Measurements from ENCODE around the gene LUZP4.
"Not testable (repeated sequence)": the region's sequence is repeated elsewhere in the genome, so short reads cannot be mapped to it uniquely, and the experiment has no call there.

LUZP4 gene

DNA sequence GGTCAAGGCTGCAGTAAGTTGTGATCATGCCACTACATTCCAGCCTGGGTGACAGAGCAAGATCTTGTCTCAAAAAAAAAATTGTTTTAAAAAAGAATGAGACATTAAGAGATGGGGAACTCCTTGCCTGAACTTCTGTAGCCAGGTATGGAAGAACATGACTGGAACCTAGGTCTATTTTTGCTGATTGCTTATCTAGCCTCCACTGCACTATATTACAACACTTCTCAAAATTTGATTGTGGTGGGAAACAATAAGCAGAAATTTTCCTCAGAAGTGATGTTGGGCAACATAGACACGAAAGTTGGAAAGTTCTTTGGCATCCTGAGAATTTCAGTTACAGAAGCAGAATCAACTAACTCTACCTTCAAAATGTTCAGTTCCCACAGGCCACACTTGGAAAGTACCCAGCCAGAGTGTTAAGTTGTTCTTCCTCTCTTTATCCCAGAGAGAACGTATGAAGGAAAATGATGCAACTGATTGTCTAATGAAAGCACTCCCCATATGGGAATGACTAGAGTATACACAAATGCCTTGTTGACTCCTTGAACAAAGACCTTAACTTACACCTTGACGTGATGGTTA is 50.0 kb downstream of the LUZP4 start:
- DNase-seq, result no peak

DNA sequence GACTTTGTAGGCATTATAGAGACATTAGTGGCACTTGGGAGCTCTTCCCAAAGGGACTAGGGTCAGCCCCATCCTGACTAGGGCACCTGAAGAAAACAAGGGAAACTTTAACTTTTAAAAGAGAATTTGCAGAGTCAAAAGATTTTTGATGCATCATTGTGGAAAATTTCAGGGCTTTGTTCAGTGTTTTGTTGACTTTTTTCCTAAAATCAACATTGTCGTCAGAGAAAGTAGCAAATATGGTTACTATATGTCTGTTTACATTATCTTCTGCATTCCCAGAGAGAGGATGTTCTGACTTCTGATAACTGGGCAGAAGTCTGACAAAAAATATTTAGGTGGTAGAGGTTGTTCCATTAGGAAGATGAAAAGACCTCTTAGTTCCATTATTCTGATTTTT is 51.9 kb downstream of the LUZP4 start:
- DNase-seq, result no peak

DNA sequence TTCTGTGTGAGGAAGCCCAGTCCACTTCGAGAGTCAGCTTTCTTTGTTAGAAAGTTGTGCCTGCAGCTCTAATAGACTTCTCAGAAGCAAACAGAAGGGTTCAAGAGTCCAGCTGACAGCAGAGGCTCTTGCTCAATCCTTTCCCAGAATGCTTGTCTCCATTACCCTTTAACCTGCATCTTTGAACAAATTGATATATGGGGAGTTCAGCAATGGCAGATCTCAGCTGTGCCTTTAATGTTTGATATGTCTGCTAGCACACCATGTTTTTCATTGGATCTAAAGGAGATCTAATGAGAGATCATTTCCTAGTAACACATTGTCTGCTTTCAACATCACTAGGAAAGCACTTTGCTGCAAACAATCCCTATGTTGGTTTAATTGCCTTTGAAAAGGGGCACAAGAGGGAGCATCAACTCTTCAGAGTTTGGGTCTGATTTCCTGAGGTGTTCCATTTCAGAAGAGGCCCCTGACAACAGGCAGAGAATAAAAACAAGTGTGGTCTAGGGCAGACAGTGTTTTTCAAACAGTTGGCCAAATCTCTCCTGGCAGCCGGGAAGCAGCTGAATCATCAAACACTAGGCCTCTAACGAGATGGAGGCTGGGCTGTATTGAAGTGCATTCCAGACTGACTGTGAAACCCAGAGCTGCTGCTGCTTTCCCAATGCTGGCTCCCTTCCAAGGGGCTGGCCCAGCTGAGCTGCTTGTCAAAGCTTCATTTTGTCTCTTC is 55.5 kb downstream of the LUZP4 start:
- DNase-seq, result peak in 2 of 4 experiments; percentile 6 to 23

DNA sequence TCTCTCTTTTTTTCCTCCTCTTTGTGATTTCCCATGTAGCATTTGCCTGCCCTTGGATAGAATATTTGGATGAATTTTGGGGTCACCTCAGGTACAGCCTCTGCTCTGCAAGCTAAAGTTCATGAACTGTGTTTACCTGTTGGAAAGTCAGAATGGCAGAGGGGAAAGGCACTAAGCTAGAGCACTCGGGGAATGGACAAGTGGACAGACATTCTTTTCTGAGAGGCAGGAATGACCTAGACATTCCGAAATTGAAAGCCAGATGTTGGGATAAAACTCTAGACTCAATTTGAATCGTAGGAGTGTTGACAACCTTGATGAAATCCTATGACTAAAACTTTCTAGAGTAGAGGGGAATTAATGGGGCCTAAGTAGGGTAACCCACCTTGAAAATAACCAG is 56.1 kb downstream of the LUZP4 start:
- no peak for DNase-seq

DNA sequence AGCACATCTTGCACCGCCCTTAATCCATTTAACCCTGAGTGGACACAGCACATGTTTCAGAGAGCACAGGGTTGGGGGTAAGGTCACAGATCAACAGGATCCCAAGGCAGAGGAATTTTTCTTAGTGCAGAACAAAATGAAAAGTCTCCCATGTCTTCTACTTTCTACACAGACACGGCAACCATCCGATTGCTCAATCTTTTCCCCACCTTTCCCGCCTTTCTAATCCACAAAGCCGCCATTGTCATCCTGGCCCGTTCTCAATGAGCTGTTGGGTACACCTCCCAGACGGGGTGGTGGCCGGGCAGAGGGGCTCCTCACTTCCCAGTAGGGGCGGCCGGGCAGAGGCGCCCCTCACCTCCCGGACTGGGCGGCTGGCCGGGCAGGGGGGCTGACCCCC is 57.2 kb downstream of the LUZP4 start:
- not testable (repeated sequence) for DNase-seq

DNA sequence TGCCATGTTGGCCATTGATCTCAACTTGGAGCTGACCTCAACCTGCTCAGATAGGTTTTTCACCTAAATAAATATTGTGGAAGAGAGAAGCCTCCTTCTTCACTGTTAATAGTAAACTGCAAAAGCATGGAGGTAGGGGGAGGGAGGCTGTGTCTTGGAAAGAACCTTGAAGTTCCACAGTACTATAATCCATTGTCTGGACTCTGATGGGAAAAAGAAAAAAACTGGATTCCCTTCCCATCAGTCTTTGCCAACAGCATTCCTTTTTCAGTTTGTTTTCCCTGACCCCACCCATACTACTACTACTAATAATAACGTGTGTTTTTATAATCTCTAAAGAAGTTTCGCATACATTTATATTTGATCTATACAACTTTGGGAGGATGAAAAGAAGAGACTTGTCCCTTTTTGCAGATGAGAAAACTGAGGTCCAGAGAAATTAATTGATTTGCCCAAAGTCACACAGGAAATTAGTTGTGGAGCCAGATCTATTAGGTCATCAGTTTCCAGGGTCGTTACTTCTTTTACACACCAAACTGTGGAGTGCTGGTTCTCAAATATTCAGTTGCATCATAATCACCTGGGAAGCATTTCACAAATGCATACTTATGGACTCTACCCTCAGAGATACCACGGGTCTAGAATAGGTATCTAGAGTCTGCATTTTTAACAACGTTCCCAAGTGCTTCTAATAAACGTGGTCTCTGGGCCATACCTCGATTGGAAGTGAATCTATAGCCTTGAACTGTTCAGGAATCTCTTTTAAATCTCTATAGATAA is 59.1 kb downstream of the LUZP4 start:
- DNase-seq, result no peak

DNA sequence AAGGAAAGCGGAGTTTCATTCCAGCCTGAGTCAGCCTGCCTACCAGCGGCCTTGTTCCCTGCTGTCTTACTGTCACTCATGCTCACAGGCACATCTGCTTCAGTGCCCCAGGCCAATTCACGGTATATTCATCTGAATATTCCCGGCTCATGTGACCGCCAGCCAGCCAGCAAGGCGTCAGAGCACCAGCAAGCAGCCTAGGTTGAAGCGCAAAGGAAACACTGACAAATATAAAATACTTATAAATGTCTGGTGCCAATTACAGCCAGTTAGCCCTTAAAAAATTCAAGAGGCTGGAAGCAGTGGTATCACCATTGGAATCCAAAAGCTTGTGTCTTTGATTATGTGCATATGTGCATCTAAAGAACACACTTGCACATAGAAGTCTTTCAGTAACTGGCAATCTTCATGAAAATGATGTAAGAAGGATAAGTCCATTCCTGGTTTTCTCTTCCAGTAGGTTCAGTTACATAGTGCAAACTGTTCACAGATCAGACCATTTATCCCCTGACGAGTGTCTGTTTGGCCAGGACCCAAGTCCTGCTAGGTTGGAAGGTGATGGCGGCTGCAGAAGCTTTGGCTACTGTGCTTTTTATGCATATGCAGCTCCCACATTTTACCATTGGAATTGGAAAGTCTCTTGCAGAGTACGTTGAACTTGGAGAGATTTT is 61.3 kb downstream of the LUZP4 start:
- no peak for DNase-seq

DNA sequence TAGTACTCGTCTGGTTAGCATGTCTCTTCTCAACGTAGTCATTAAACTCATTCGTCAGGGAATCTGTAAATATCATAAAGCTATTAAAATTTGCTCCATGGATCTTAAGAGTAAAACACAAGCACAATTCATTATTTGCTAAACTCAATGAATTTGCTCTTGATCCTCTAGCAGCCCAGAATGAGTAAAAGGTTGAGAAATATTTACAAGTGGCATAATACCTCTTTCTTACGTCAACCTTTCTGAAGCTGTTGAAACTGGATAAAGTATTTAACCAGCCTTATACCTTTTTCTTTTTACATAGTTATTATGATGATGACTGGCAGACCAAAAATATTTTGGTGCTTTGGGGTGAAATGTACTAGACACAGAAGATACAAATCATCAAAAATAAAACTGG is 66.9 kb downstream of the LUZP4 start:
- no peak for DNase-seq

Data from suppressor macrophage (primary cell).